ENCODE measurements around the gene LRFN3.
"Not testable (repeated sequence)": the region's sequence is repeated elsewhere in the genome, so short reads cannot be mapped to it uniquely, and the experiment has no call there.

Gene LRFN3

DNA sequence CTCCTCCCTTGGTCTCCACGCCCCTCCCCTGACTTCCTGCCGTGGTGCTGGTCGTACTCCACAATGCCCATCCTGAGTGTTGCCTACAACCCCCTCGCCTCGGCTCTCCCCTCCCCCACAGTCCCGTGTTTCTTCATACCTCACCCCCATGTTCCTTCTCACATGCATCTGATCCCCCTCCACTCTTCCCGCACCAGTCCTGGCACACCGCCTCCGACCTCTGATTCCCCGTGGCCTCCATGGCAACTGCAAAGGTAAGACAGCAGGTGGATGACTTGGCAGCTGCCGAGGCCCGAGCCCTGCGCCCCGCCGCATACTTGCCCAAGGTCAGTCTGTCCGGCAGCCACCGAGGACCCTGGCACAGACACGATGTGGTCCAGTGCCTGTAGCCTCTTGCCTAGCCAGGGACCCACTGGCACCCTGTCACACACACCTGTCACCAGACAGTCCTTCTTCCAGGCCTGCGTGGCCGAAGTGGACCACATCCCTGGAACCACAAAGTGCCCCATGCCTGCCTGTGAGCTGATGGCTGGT lies 42.7 kb downstream of the LRFN3 start:
- no peak for DNase-seq

DNA sequence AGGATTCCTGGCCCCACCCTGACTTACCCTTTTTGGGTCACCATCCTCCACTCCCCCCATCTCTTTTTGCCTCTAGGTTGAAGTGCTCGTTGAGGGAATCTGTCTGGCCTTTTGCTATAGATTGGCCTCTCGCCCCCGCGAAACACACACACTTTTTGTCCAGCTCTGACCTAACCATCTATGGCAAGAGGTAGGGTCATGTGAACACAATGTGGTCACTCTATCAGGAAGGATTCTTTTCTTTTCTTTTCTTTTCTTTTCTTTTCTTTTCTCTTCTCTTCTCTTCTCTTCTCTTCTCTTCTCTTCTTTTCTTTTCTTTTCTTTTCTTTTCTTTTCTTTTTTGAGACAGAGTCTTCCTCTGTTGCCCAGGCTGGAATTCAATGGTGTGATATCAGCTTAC lies 44.8 kb downstream of the LRFN3 start:
- DNase-seq = not testable (repeated sequence)

DNA sequence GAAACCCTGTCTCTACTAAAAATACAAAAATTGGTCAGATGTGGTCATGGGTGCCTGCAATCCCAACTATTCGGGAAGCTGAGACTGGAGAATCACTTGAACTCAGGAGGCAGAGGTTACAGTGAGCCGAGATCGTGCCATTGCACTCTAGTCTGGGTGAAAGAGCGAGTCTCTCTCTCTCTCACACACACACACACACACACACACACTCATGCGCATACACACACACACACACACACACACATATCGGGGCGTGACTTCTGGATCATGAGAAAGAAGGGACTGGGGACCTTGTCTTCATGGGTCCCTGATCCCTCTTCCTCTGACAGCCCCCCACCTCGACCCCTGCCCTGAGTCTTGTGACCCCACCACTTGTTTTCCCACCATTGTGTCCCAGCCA lies 47.0 kb downstream of the LRFN3 start:
- DNase-seq = no peak

DNA sequence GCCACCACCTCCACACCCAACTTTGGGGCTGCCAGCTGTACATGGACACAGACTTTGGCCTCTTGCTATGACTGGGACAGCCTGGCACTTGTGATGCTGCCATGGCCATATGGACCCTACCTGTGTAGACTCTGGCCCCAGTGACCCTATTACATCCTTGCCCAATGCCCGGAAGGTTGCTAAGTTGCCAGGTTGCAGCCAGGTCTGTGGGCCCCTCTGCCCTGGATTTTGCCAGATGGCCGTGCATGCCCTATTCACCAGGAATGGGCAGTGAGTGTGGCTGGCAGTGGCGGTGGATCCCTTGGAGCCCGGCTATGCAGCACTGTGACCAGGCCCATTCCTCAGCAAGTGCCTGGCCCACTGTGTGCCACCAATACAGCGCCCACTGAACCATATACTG lies 49.9 kb downstream of the LRFN3 start:
- no peak for DNase-seq

DNA sequence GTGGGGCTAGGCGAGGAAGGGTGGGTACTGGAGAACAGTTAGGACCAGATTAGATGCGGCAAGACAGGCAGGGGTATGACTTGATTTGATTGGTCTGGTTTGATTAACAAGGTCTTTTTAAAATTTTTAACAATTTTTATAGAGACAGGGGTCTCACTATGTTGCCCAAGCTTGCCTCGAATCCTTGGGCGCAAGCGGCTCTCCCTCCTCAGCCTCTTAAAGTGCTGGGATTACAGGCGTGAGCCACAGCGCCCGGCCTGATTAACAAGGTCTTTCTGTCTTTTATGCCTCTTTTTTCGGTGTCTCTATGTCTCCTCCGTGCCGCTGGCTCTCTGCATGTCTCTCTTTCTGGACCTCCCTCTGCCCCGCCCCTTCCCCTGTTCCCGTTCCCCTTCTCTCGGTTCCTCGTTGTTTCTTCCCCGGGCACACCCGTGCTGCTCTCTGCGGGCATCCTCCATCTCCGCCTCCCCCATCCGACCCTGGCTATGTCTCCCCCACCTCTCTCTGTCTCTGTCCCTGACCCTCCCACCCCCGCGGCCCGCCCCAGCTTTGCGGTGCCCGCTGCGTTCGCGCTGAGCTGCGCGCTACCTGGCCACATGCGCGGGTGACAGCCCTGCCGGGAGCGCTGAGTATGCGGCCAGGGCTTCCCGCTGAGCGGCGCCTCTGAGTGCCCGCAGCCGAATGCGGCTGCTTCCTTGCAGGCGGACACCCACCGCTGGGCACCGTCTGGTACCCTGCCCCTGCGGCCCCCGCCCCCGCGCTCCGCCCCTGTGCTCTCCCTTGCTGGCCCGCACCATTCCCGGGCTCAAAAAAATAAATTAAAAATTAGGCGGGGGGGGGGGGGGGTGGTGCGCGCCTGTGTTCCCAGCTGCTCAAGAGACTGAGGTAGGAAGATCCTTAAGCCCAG lies 50.7 kb downstream of the LRFN3 start:
- DNase-seq = no peak

DNA sequence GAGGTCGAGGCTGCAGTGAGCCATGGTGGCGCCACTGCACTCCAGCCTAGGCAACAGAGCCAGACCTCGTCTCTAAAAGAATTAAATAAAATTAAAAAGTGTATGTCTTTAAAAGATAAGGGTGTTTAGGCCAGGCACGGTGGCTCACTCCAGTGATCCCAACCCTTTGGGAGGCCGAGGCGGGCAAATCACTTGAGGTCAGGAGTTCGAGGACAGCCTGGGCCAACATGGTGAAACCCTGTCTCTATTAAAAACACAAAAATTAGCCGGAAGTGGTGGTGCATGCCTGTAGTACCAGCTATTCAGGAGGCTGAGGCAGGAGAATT lies 51.4 kb downstream of the LRFN3 start:
- no peak for DNase-seq

DNA sequence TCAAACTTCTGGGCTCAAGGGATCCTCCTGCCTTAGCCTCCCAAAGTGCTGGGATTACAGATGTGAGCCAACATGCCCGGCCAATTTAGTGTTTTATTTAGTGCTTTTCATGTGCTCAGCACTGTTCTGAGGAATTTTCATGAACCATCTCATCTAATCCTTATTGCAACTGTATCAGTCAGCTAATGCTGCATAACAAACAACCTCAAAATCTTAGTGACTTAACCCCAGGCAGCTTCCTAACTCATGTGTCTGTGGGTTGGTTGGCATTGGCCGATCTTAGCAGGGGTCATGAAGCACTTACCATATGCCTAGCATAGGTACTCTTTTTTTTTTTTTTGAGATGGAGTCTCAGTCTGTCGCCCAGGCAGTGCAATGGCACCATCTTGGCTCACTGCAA lies 52.6 kb downstream of the LRFN3 start:
- no peak for DNase-seq

DNA sequence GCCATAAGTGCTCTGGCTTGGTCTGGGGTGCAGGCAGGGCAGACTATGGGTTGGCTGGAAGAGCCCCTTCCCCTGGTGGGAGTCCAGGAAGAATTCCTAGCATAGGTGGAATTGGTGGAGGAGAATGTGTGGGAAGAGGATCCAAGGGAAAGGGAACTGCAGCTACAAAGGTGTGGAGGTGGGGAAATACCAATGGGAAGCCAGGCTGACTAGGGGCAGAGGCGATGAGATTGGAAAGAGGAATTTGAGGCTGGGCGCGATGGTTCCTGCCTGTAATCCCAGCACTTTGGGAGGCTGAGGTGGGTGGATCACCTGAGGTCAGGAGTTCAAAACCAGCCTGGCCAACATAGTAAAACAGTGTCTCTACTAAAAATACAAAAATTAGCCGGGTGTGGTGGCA lies 54.0 kb downstream of the LRFN3 start:
- DNase-seq = no peak

DNA sequence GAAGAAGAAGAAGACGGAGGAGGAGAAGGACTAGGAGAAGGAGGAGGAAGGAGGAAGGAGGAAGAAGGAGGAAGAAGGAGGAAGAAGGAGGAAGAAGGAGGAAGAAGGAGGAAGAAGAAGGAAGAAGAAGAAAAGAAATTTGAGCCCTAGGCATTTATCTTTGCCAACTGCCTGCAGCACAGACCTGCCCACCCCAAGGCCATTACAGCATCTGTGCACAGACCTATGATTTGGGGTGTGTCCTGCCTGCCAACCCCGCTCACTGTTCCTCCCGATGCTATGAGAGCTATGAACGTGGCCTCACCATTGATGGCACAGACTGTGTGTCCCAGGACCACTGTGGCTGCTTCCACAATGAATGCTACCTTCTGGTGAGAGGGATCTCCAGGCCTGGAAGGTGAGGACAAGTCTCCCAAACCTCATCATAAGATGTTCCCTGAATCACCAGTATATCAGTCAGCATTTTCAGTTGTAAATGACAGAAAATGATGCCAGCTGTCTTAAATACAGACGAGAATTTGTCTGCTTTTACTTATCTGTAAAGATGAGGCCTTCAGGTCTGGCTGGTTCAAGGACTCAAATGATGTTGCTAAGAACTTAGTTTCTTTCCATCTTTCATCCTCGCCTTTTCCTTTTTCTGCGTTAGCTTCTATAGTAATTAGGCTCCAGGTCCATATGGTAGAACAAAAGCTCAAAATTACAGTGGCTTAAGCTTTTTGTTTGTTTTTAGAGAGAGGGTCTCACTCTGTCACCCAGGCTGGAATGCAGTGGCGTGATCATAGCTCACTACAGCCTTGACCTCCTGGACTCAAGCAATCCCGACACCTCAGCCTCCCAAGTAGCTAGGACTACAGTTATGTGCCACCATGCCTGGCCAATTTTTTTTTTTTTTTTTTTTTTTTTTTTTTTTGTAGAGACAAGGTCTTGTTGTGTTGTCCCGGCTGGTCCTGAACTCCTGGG lies 54.9 kb downstream of the LRFN3 start:
- DNase-seq = no peak

DNA sequence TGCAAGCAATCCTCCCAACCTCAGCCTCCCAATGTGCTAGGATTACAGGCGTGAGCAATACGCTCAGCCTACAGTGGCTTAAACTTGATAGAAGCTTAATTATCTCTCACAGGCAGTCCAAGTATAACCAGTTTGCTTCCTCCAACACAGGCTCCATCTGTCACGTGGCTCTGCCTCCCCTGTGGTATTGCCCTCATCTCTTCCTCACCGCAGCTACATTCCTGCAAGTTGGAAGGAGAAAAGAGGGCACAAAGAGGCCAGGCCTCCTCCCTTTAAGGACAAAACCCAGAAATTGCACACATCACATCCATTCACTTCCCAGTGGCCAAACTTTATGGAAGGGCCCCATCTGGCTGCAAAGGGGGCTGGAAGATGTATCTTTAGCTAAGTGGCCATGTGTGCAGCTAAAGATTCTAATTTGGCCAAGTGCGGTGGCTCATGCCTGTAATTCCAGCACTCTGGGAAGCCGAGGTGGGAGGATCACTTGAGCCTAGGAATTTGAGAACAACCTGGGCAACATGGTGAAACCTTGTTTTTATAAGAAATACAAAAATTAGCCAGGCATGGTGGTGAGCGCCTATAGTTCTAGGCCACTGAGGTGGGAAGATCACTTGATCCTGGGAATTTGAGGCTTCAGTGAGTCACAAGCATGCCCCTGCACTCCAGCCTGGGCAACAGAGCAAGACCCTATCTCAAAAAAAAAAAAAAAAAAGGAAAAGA lies 55.7 kb downstream of the LRFN3 start:
- no peak for DNase-seq

DNA sequence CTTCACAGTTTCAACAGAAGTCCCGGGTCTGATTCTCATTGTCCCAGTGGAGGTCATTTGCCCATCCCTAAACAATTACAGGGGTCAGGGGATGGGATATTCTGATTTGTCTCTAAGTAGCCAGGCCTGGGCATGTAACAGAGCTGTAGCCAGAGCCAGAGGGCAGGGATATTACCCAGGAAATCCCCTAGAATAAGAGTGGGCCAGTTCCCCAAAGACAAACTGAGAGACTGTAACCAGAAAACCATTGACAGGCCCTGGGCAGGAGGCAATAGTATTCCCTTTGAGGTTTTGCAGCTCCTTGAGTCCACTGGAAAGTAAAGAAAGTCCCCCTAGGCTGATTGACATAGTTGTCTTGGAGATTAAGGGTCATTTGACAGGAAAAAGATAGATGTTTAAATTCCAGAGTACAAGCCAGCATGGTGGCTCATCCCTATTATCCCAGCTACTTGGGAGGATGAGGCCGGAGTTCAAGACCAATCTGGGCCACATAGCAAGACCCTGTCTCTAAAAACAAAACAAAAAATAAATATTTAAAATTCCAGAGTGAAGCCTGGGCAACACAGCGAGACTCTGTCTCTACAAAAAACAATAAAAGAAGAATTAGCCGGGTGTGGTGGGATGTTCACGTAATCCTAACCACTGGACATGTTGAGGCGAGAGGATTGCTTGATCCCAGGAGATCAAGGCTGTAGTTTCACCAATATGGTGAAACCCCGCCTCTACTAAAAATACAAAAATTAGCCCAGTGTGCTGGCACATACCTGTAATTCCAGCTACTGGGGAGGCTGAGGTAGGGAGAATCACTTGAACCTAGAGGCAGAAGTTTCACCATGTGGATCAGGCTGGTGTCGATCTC lies 57.0 kb downstream of the LRFN3 start:
- DNase-seq = no peak

DNA sequence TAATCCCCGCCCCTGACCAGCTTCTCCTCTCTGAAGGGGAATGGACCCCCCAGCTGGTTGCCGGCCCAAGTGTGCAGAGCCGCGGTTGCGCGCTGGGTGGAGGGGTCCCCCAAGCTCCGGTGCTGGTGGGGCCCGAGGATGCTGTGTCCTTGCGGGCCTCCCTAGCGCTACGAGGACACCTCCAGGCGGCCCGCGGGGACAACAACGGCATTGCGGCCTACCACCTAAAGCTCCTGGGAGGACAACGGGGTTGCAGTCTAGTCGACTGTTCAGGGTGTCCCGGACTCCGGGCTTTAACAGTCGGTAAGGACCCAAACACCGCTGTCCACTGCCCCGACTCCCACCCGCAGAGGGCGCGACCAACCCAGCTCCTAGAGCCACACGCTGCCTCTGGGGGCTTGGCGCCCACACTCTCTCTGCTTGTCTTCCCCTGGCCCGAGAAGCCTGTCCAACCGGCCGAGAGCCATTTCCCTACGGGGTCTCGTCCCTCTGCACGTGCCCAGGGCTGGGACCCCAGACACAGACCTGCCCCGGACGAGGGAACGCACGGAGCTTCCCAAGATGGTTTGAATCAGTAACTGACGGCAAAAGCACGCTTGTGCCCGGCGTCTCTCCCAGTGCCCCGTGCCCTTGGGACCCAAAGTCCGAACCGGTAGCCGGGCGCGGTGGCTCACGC lies 57.9 kb downstream of the LRFN3 start:
- no peak for DNase-seq
